HG03135 (cell line): ENCODE measurements around the gene SLC39A11.

Experiments
- ATAC-seq: cut with Tn5 transposase; IDR thresholded peaks from one replicate; pipeline ENCODE4 v1.9.1; 2021; ENCODE audit warnings: mild to moderate bottlenecking, moderate library complexity; ENCODE audit not compliant: unreplicated experiment

The SLC39A11 gene

DNA sequence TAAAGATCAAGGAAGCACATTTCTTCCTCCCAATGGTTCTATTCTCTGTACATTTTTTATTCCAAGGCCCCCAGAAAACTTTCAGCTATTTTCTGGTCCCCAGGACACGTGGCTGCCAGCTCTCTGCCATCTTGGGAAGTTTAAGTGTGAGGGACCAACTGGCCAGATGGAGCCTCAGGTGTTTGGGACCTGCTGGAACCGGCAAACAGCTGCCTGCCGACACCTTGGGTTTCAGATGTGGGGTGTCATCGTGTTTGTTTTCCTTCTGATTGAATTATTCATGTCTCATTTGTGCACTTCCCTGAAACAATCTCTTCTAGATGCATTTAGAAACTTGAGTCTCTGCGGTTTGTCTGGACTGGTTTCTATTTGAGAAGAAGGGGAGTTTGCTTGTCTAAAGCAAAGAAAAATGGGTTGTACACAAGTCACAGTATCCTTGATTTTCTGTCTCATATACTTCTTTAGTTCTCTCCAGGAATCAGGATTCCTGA lies 386.5 kb downstream of the SLC39A11 start:
- ATAC-seq = no peak

DNA sequence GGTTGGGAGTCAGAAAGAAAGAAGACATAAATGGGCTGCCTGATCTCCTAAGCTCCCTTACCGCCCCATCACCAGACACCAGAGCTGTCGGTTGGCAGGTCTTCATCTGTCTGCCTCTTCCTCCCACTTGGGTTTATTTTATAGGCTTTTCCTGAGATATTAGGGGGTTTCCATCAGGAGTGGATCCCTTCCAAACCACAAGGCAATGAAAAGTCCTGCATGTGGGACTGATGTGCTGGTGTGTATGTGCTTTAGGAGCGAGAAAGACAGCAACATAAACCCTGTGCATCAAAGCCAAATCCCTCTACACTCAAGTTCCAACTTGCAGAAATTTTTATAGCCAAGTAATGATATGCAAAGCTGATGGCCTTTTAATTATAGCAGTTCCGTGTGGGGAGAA lies 389.5 kb downstream of the SLC39A11 start:
- ATAC-seq = no peak

DNA sequence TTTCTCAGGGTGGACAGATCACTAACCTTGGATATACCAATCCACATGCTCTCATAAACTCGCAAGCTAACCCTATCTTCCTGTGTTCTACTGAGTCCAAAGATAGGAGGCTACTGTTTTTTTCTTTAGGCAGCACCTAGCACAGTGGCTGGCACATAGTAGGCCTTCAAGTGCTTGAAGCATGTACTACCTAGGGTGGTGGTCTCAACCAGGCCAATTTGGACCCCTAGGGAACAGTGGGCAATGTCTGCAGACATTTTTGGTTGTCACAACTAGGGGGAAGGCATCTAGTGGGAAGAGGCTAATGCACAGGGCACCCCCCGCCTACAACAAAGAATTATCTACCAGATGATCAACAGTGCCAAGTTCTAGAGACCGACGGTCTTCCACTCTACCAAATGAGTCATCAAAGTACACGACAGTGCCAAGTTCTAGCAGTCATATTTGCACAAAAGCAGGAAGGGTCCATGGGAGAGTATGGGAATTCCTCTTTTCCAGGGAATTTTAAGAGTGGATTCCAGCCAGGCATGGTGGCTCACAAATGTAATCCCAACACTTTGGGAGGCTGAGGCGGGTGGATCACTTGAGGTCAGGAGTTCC lies 390.3 kb downstream of the SLC39A11 start:
- no peak for ATAC-seq

DNA sequence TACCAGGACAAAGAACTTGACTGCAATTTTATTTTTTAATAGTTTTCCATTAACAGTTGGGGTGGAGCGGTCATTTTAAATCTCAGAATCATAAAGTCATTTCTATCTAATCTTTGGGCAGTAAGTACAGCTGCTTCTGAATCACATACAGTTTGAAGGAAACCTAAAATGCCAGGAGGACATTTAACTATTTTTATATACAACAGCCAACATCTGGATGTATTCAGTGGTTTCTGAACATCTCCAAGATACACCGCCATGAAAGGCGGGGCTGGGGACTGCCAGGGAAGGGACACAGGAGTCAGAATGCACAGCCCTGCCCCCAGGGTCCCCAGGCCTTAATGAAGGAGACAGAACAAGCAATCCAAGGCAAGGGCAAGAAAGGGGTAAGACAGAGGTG lies 392.3 kb downstream of the SLC39A11 start:
- ATAC-seq = no peak

DNA sequence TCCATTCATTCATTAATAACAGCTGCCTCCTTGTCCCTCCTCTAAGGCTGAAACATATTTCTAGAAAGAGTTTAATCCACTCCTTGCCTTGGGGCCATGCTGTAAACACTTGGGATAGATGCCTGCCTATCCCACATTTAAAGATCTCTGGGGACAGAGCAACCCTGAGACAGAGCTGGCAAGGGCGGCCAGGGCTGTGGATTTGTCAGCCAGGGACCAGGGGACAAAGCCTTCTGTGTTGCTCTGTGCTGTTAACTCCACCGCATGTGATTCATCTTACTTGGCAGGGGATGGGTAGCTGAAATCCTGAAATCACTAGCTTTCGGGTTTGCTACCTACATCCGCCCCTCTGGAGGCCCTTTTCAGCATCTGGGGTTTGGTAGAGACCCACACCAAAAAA lies 392.9 kb downstream of the SLC39A11 start:
- no peak for ATAC-seq

DNA sequence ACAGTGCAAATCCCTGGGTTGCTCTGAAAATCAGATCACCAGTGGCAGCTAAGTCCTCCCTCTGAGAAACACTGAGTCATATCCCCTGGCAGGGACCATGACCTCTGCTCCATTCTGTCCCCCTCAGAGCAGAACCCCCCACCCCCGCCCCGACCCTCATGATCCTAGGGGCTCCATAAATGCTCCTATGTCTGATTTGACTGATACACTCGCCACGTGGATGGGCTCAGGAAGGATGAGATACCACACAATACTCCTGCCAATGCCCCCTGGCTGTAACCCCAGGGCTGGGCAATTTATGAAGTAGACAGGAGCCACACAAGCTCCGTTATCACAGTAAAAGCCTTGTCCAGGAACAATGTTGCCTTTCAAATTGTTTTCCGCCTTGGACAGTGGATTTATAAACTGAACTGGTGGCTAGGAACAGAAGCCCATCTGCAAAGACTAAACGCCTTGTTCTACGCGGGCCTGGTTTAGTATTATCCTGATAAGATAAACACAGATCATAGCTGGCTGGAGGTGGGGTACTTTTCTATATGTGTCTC lies 394.8 kb downstream of the SLC39A11 start:
- ATAC-seq = no peak

DNA sequence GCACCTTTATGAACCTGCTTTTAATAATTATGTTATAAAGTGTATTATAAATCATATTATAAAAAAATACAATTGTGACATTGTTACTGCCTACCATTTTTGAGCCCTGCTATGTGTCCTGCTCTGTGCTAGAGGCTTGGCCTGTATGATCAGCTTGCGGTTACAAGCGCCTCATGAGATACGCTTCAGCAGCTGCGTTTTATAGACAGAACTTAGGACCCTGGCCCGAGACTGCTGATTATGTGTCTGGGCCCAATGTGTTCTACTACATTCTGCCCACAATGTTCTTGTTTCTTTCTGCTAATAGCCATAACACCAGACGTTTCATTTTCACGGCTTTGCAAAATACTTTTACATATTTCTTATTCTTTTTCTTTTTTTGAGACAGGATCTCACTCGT lies 395.8 kb downstream of the SLC39A11 start:
- no peak for ATAC-seq

DNA sequence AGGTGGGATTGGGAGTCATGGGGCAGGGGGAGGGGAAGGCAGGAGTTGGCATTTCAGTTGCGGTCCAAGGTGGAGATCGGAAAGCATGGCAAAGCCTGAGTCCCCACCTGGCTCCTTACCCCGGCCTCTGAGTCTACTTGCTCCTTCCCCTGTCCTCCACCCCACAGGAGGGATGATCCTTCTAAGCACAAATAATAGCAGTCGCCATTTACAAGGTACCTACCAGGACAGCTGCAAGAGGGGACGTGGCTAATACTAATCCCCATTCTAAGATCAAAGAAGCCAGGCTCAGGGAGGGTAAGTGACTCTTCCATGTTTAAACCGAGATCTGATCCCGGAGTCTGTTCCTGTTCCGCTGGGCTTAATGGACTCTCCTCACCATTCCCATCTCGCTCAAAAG lies 396.3 kb downstream of the SLC39A11 start:
- ATAC-seq = no peak

DNA sequence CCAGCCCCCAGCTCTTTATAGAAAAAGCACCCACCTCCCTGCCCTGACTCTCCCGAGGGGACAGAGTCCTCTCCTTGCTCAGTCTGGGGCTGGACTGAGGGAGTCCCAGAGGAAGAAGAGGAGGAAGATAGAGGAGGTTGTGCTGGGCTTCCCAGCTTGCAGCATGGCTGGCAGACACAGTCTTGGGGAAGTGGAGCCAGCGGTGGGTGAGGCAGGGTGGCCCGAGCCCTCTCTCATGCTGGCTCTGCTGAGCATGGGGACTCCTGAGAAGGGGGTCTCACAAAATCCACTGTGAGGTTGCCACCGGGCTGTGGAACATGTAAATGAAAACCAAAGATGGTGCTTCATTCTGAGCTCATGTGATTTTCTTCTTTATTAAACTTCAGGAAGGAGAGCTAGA lies 398.5 kb downstream of the SLC39A11 start:
- ATAC-seq = no peak

DNA sequence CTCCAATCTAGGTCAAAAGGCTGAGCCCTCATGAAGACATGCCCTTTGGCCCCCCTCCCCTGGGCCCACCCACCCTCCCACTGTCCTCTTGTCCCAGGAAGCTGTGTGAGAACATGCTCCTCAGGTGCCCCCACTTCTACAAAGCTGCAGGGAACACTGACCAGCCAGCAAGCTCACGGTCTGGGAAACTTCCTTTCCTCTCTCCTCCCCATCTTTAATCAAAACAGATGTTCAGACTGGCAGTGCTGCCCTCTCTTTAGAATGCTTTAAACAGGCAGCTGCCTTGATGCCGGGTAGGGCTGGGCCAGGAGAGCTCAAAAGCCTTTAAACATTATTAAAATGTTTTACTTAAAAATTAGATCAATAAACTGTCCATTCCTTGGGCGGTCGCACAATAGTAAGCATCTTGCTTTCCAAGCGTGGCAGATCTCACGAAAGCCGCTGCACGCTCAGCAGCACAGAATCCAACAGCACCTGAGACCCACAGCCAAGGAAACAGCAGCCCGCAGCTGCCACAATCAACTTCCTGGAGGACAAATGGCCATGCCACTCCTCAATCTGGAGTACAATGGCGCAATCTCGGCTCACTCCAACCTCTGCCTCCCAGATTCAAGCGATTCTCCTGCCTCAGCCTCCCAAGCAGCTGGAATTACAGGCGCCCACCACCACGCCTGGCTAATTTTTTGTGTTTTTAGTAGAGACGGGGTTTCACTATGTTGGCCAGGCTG lies 399.2 kb downstream of the SLC39A11 start:
- ATAC-seq = no peak

DNA sequence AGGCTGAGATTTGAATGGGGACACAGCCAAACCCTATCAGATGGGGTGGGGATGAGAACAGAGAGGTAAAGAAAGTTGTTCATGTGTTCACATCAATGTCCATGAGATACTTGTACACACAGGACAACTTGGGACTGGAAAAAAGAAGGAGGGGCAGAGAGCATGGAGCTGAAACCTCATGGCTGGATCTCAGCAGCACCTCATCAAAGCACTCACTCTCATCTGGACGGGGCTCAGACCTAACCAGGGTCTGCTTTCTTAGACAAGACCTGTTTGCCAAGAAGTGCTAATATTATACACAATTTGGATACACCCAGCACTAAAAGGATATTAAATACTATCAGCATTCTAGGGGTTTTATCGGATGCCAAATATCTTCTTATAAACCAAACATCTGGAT lies 399.8 kb downstream of the SLC39A11 start:
- no peak for ATAC-seq

DNA sequence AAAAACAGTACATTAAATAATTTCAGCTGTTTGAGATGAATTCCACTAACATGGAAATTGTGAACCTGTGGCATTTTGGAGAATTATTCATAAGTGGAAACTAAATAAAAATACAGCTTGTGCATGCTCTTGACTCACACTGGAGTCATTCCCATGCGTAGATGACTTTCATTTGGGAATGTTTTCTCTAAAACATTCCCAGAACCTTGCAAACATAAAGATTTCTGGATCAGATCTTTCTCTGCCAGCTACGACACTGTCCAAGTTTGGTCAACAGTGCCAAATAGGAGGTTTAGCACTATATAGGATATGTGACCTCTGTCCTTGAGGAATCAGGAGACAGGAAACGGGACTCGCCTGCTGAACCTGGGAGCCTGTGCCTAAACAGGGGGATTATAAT lies 400.9 kb downstream of the SLC39A11 start:
- ATAC-seq = no peak

DNA sequence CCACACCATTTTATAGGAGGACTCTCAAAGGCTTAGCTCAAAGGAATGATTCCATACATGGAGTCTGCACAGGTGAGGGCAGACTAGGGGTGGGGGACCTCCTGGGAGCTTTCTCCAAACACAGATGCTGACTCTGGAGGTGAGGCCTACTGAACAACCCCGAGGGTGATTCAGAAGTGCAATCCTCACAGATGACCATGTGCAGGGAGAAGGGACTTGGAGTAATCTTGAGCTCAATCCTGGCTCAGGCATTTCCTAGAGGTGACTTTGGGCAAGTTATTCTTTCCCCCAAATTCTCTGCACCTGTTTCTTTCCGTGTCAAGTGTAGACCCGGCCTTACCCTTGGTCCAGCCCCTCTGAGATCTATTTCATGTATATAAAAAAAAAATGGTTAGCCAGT lies 401.5 kb downstream of the SLC39A11 start:
- no peak for ATAC-seq

DNA sequence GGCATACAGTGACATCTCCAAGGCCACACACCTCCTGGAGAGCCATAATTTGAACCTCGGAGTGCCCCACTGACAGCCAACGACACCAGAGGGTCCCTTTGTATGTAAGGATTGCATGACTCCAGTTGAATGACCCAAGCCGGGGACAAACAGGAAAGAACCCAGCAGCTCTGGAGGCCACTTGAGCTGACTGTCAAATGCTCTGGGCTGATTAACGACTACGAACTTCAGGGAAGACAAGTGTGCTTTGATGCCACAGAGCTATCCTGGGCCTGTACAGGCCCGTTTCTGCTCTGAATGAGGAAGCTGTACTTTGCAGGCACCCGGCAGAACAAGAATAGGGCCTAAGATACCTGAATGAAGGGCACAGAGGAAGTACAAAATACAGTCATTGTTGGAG lies 404.6 kb downstream of the SLC39A11 start:
- no peak for ATAC-seq

DNA sequence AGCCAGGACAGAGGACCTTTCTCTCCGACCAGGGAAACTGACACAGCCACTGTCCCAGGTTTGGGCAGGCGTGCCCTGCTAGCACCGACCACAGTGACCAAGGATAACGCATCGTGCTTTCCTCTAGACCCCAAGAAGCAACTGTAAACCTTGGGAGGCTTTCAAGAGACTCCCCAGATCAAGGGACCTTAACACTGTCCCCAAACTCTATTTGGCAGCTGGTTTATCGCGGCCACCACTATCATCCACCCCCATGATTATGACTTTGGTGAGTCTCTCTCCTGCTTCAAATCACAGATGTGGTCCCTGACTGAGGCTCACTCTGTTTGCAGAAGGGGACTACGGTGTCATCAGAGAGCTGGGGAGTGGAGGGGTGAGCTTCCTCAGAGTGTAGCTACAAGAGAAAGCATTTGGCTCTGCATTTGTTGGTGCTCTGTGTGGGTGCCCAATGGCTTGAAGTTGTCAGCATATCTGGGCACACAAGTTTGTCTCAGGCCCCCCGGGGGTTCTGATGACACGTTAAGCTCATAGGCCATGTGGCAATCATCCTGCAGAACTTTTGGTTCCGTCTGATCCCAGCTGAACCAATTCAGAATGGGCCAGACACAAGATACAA lies 408.0 kb downstream of the SLC39A11 start:
- no peak for ATAC-seq

DNA sequence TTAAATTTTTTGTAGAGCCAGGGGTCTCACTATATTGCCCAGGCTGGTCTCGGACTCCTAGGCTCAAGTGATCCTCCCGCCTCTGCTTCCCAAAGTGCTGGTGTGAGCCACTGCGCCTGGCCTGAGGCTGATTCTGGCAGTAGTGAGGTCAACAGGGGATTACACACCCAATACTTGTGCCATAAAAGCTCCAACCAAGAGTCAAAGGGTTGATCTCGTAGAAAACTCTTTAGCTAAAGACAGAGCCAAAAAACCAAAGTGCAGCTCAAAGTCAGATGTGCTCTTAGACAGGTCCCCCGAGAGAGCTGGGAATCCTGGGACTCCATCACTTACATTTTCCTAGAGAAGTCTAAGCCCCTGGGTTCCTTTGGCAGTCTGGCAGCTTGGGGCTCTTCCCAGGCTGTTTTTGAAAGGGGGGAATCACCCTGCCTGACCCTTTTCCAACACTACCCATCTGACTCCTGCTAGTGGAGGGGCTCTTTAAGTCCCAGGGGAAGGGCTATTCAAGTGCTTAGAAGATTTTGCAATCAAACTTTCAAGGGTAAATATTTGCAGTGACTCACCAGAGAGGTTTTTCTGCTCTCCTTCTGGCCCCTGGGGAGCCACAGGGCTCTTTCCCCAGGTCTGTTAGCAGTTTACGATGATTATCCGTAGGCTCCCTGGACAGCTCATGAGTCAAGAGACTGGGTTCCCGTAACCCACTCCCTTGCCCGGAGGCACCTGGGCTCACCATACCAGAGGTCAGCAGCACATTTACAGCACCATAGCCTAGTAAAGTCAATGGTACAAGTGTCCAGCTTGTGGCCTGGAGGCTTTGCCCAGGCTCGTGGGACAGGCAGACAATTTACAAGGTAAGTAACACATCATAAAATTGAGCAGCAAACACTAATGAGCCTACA lies 408.7 kb downstream of the SLC39A11 start:
- ATAC-seq = no peak

DNA sequence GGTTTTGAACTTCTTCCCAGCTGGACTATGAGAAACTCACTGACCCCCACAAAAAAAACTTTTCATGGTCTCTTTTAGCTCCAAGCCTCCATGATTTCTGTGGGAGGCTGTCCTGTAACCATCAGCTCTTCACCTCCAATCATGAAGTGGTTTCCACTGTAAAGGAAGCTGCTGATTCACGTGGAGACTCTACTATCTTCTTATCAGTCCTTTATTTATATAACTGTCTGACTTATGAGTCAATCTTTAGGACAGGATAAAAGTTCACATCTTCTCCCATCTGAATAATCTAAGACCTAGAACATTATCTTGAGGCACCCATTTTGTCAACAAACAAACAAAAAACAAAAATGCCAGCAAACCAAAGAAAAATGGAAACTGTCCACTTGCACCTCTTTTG lies 409.9 kb downstream of the SLC39A11 start:
- no peak for ATAC-seq

DNA sequence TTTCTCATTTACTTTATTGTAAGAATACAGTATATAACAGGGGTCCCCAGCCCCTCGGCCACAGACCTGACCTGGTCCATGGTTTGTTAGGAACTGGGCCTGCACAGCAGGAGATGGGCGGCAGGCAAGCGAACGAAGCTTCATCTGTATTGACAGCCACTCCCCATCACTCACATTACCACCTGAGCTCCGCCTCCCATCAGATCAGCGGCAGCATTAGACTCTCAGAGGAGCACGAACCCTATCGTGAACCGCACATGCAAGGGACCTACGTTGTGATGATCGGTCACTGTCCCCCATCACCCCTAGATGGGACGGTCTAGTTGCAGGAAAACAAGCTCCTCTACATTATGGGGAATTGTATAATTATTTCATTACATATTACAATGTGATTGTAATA lies 410.6 kb downstream of the SLC39A11 start:
- no peak for ATAC-seq

DNA sequence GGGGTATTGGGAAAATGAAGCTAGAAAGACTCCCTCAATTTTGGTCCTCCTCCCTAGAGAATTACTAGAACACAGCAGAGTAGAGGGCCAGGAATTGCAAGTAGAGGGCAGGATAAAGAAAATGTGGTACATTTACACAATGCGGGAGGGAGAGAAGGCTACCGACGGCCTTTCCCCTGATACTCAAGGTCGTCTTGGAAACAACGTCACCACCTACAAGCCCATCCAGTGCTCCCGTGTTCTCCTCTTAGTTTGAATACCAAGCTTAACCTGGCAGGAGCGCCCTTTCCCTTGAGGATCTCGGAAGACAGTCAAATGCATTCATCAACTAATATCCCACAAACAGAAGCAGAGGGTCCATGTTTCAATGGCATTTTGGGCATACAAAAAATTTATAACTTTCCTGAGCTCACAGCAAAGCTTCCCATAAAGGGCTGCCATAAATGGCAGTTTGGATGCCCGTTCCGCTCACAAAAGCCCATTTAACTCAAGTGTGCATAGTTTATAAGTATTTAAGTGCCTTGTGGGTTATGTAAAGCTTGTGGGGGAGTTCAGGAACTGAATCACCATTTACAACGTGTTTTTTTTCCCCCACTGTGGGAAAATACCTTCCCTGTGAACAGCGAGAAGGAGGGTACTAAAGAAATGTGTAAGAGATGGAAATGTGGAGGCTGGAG lies 414.6 kb downstream of the SLC39A11 start:
- no peak for ATAC-seq

DNA sequence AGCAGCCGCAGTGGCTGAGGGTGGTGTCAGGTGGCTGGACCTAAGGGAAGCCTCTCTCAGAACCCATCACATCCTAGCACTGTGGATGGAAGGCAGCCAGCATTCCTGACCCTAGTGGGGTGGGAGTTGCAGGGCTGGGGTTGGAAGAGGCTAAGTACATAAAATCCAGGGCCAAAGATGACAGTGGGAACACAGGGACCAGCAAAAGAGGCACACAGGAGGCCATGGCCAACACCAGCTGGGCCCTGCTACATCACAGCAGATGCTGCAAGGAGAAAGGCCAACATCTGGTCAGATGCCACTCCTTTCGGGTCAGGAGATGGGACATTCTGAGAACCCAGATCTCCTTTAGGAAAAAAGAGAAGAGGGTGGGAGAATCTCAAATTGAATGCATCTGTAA lies 415.4 kb downstream of the SLC39A11 start:
- no peak for ATAC-seq
